Omental fat pad (tissue), 4 donors: ENCODE results near the gene PLEKHG4B. TPM values are rescaled to one million over a fixed set of nuclear protein-coding genes. Genes with fewer than 3 reads are reported as not detected.

Experiments used
- ATAC-seq: fragments of 150-250 bp; one replicate; pipeline ENCODE4 v1.9.1; 2016; ENCODE audit warnings: mild to moderate bottlenecking, moderate library complexity; ENCODE audit not compliant: low FRiP score
- DNase-seq: peaks from one replicate; pipeline ENCODE4 v3.0.0-alpha.2; 2019; ENCODE audit warnings: low spot score
- total RNA-seq, 4 donors: library from RNA; depleted of rRNA; stranded (reverse); fragments of >200 nt; gene quantifications; one replicate each; pipeline ENCODE4 v1.1.0, GENCODE V29; 2016
- TF ChIP-seq, protein P1 (sequence below), 3 donors: fragments of 450-650 bp; IDR thresholded peaks; one replicate each; pipeline ENCODE4 v1.5.1; 2016 to 2017; ENCODE audit warnings: antibody characterized with exemption in 3 of 3, mild to moderate bottlenecking in 3 of 3, moderate library complexity in 2 of 3

PLEKHG4B gene
- total RNA-seq, 4 donors from 2014 or later, result 0.44 to 0.65 (median 0.60) TPM; not detected in 1

DNA sequence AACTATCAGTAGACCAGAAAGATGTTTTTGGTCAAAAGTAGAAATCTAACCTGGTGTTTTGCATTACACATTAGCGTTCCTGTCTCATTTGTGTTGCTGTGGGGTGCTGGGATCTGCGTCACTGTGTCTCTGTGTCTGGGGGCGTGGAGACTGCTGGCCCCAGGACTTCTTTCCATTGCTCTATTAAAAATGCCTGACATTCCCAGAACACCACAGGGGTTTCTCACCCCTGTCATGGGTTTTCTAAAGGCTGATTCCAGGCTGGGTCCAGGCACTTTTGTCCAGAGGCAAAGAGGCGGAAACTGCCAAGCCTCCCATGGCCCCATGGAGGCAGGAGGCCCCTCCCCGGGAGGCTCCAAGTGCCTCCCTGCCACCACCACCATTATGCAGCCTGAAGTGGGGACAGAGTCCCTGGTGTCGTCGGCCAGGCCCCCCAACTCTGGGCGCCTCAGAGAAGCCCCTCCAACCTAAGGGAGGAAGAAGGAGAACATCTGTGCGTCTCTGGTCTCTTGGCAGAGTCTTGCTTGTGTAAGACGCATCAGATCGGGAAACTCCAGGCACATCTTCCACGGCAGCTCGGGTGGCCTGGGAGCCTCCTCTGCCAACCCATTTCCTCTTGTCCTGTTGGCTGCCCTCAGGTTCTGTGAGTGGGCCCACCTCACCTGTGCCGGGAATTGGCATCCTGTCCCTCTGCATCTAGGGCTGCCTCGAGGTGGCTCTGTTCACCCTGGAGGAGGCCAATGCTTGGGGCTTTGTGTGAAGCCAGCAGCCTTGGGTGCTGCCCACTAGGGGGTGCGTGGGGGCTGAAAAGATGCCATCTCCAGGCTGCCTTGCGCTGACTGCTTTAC lies 13.8 kb upstream of the PLEKHG4B start:
- ATAC-seq (no peak), DNase-seq (no peak)
- TF ChIP-seq, protein P1, sequence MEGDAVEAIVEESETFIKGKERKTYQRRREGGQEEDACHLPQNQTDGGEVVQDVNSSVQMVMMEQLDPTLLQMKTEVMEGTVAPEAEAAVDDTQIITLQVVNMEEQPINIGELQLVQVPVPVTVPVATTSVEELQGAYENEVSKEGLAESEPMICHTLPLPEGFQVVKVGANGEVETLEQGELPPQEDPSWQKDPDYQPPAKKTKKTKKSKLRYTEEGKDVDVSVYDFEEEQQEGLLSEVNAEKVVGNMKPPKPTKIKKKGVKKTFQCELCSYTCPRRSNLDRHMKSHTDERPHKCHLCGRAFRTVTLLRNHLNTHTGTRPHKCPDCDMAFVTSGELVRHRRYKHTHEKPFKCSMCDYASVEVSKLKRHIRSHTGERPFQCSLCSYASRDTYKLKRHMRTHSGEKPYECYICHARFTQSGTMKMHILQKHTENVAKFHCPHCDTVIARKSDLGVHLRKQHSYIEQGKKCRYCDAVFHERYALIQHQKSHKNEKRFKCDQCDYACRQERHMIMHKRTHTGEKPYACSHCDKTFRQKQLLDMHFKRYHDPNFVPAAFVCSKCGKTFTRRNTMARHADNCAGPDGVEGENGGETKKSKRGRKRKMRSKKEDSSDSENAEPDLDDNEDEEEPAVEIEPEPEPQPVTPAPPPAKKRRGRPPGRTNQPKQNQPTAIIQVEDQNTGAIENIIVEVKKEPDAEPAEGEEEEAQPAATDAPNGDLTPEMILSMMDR (IDR thresholded peaks at IDR 0.05), result no peak

DNA sequence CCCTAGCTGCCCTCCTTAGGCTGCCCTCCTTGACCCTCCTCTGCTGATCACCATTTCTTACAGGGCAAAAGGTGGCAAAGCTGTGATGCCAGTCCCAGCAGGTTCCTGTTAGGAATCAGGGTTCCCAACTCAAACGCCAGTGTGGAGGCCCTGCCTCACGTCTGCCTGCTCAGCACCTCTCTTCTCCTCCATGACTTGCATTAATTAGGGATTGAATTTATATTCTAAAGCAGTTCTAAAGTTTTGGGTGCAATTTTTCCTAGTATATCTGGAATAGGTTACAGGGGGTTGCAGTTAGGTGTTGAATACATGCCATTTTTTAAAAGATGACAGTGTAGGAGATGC lies 13.2 kb upstream of the PLEKHG4B start:
- TF ChIP-seq, protein P1 (IDR thresholded peaks at IDR 0.05), result no peak
- ATAC-seq (no peak), DNase-seq (no peak)

DNA sequence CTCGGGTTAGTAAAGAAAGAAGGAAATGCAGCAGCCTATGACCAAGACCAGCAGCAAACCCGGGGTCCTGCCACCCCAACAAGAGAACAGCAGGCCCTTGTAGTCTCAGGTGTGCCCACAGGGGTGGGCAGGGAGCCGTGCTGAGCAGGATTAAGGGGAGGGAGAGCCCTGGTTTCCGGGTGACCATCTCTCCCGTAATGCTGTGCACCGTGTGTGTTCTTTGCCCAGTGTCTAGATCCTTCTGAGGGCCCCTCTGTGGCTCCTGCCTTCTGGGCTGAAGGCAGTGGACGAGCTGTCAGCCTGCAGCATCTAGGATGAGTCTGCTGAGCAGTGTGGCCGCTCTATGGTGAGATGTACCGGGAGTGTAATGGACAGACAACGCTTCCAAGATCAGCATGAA lies 12.7 kb upstream of the PLEKHG4B start:
- DNase-seq (no peak), ATAC-seq (no peak)
- TF ChIP-seq, protein P1 (IDR thresholded peaks at IDR 0.05), result no peak

DNA sequence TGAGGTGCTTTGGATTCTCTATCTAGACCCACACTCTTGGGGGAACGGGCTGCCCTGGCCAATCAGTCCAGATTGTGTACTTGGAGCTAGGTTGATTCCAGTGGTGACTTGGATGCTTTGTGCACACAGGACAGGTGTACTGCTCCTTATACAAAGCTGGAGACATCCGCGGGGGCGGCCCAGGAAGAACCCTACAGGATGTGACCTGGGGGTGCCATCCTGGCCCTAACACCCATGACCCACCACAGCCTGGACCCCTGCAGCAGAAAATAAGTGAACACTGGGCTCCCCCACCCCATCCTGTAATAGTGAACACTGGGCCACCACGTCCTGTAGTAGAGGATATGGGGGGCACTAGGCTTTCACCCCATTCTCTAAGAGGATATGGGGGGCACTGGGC lies 12.1 kb upstream of the PLEKHG4B start:
- ATAC-seq (no peak), DNase-seq (no peak)
- TF ChIP-seq, protein P1 (IDR thresholded peaks at IDR 0.05), result no peak

DNA sequence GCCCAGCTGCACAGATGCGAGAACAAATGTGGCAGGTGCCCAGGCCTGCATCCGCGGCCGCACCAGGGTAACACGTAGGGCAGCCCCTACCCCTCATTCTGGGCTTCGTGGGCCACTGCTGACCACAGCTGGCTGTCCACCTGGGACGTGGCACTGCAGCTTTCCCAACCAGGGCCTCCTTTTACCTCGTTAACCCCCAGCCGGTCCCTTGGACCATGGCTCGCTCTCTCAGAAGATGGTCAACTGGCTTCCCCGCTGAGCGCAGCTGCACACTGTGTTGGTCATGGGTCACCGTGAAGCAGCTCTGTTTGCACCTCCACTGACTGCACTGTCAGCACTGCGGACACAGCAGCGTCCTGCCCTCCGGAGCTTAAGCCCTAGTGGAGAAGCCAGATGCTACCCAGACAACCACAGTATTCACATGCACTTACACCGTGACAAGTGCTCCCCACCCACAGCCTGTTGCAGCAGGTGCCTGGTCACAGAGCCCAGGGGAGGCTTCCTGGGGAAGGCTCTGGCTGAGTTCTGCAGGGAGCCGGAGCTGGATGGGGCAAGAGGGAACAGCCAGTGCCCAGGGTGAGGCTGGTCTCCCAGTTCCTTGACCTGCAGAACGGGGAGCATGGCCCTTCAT lies 10.5 kb upstream of the PLEKHG4B start:
- ATAC-seq (no peak), DNase-seq (no peak)
- TF ChIP-seq, protein P1 (IDR thresholded peaks at IDR 0.05), result no peak

DNA sequence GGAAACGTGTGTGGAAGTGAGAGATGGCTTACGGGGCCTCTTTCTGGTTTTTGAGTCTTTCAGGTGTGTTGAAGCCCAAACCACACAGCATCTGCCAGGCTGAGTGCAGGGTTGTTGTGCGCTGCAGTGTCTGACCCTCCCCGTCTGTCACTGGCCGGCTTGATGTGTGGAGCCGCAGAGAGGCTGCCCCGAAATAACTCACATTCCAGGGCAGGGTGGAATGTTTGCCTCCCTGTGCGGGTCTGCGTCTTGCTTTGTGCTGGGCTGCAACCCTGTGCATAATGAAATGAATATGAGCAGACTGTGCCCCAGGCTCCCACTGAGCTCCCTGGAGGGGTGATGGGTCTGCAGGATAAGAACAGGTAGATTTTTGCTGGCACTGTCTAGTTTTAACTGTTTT lies 9.9 kb upstream of the PLEKHG4B start:
- no peak for ATAC-seq
- no peak for DNase-seq
- TF ChIP-seq, protein P1 (IDR thresholded peaks at IDR 0.05), result no peak

DNA sequence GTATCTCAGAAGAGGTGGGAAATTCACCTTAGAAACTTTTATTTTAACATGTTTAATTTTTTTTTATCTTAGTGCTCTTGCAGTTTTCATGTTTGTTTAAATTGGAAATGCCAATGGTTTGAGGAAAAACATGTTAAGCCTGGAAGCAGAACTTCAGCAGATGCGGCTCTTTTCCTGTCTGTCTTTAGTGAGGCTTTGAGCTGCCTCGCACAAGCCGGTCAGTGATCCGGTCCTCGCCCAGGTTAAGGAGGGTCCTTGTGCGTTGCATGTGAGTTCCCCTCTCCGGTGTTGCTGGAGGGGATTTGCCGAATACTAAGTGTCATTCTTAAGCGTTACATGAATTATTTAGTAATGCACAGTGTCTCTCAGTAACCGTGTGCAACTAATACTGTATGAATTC lies 9.4 kb upstream of the PLEKHG4B start:
- TF ChIP-seq, protein P1 (IDR thresholded peaks at IDR 0.05), result no peak
- DNase-seq, result no peak
- no peak for ATAC-seq
